SK-N-MC (cell line): ENCODE data around the gene TMEM204.

Source experiments
- EZH2 ChIP-seq: fragments of 200-600 bp; sonication (generic); IDR thresholded peaks from one replicate; pipeline ENCODE4 v1.6.1; 2017; ENCODE audit warnings: antibody characterized with exemption
- POLR2AphosphoS5 ChIP-seq: IDR thresholded peaks from 2 replicates; pipeline ENCODE4 v1.6.1; 2012; ENCODE audit warnings: mild to moderate bottlenecking, low read depth, low read length, borderline replicate concordance

GRCh38 chr16:1580956-1581355 lies 47.5 kb downstream of the TMEM204 start:
- TF ChIP-seq EZH2 (no peak), POLR2AphosphoS5 (no peak)
